Neural progenitor cell (in vitro differentiated cells): ENCODE data around the gene ADGRA1. TPM values are rescaled to one million over a fixed set of nuclear protein-coding genes. Genes with fewer than 3 reads are reported as not detected.
A peak's percentile ranks its signal among the peaks of the same experiment; 100 is the strongest.

Experiments
- DNase-seq: peaks from one replicate; pipeline ENCODE4 v3.0.0-alpha.2; 2016; ENCODE audit warnings: low spot score
- H2AFZ ChIP-seq: fragments of 200-600 bp; sonication (generic); replicated peaks from 2 replicates; pipeline ENCODE4 v1.6.1; 2016; ENCODE audit warnings: antibody characterized with exemption
- H3F3A ChIP-seq: fragments of 200-600 bp; sonication (generic); 2 replicates; pipeline ENCODE4 v1.6.1; 2016; ENCODE audit warnings: antibody characterized with exemption, low read depth
- H3K27ac ChIP-seq: fragments of 200-600 bp; sonication (generic); 2 replicates; pipeline ENCODE4 v1.5.1; 2016; ENCODE audit warnings: mild to moderate bottlenecking
- H3K27me3 ChIP-seq: fragments of 200-600 bp; sonication (generic); 2 replicates; pipeline ENCODE4 v1.6.1; 2016; ENCODE audit warnings: mild to moderate bottlenecking, moderate library complexity
- H3K36me3 ChIP-seq: fragments of 200-600 bp; sonication (generic); 2 replicates; pipeline ENCODE4 v1.5.1; 2016
- H3K4me1 ChIP-seq: fragments of 200-600 bp; sonication (generic); 2 replicates; pipeline ENCODE4 v1.6.1; 2016; ENCODE audit warnings: mixed run types
- H3K4me2 ChIP-seq: fragments of 200-600 bp; sonication (generic); 2 replicates; pipeline ENCODE4 v1.6.1; 2016
- H3K4me3 ChIP-seq: fragments of 200-600 bp; sonication (generic); 2 replicates; pipeline ENCODE4 v1.5.1; 2016
- H3K79me2 ChIP-seq: fragments of 200-600 bp; sonication (generic); 2 replicates; pipeline ENCODE4 v1.6.1; 2016; ENCODE audit warnings: low read depth
- H3K9ac ChIP-seq: fragments of 200-600 bp; sonication (generic); 2 replicates; pipeline ENCODE4 v1.6.1; 2016
- H3K9me3 ChIP-seq: fragments of 200-600 bp; sonication (generic); 2 replicates; pipeline ENCODE4 v1.5.1; 2016; ENCODE audit warnings: low read depth
- H4K20me1 ChIP-seq: fragments of 200-600 bp; sonication (generic); 2 replicates; pipeline ENCODE4 v1.6.1; 2016; ENCODE audit warnings: low read depth
- H3K27ac Mint-ChIP-seq: 3 replicates; pipeline ENCODE4 v1.8.0; 2021; ENCODE audit warnings: mixed read lengths
- H3K27me3 Mint-ChIP-seq: 2 replicates; pipeline ENCODE4 v1.8.0; 2022; ENCODE audit warnings: low read depth, mild to moderate bottlenecking, inconsistent platforms, moderate library complexity, mixed read lengths; ENCODE audit not compliant: insufficient read depth
- H3K36me3 Mint-ChIP-seq: 3 replicates; pipeline ENCODE4 v1.8.0; 2021; ENCODE audit warnings: mixed read lengths
- H3K4me1 Mint-ChIP-seq: 3 replicates; pipeline ENCODE4 v1.8.0; 2021; ENCODE audit warnings: mixed read lengths
- H3K4me3 Mint-ChIP-seq: 3 replicates; pipeline ENCODE4 v1.8.0; 2021; ENCODE audit warnings: mild to moderate bottlenecking, moderate library complexity, mixed read lengths
- H3K9me3 Mint-ChIP-seq: 3 replicates; pipeline ENCODE4 v1.8.0; 2020; ENCODE audit warnings: mixed read lengths
- EZH2 ChIP-seq: fragments of 200-600 bp; sonication (generic); IDR thresholded peaks from 2 replicates; pipeline ENCODE4 v1.6.1; 2017; ENCODE audit warnings: antibody characterized with exemption, mild to moderate bottlenecking, moderate library complexity
- EZH2phosphoT487 ChIP-seq: fragments of 200-600 bp; sonication (generic); IDR thresholded peaks from 2 replicates; pipeline ENCODE4 v1.6.1; 2017; ENCODE audit warnings: antibody characterized with exemption
- total RNA-seq: library from RNA; depleted of rRNA; stranded (reverse); fragments of >200 nt; gene quantifications from 2 replicates; pipeline ENCODE4 v1.2.3, GENCODE V29; 2015; ENCODE audit warnings: low replicate concordance
- TF ChIP-seq, protein P1 (sequence below): fragments of 200-600 bp; sonication (generic); IDR thresholded peaks from 2 replicates; pipeline ENCODE4 v1.5.1; 2017; ENCODE audit warnings: antibody characterized with exemption, mild to moderate bottlenecking

ADGRA1 gene
- total RNA-seq, 1 donor from 2014 or later, result not detected

DNA sequence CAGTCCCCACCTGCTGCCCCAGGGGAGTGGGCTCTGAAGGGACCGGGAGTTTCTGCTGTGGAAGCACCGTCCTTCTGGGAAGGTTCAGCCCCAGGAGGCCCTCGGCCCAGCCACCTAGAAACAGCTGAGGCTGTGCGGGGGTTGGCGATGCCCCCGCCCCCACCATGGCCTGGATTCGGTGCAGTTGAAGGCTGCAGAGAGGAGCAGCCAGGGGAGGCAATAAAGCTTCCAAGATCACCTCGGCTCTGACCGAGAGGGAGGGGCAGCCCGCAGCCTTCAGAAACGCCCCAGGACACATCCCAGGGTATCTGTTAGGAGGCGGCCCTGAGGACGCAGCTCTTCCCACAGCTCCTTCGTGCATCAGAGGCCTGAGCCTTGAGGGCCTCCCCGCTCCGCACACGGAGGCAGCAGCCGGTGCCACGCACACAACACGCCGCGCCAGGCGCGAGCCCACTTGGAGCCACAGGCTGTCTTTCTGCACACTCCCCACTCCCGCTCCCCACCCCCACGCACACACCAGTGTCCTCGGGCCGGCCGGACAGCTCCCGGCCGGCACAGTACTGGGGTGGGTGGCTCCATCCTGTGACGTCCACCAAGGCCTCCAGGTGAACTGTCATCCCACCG is 73.9 kb downstream of the ADGRA1 start:
- Histone ChIP-seq H3K27me3 (peaks cover 16% of the 10 kb centered on the region), H3K4me1 (peaks cover 19% of the 10 kb centered on the region), H3K9ac (no peak overlapping the region)

DNA sequence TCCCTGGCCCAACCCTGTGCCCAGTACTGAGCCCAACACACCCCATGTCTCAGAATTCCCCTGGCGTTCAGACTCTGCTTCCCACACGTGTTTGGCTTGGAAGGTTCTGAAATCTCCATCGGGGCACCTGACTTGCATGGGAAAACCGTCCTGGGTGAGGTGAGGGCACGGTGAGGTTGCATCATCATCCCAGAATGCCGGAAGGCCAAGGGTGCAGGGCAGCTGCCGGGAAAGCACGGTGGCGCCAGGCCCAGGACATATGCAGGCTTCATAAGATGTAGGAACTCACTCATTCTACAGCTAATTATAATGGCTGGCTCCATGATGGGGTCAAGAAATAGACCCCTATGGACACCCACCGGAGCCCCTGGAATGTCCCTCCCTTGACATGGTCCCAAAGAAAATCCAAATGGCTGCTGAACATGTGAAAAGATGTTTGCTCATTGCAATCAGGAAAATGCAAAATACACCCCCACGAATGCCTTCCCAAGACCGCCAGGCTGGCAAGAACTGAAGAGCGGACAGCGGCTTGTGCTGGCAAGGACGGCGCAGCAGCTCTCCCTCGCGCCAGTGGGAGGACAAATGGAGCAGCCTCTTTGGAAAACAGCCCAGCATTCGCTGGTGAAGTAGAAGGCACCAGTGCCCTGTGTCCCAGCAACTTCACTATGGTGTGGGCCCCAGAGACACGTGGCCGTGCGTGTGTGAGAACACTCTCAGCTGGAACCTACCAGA is 74.6 kb downstream of the ADGRA1 start:
- H3K27me3 Mint-ChIP-seq, result peaks cover 8% of the 10 kb centered on the region
- Histone ChIP-seq H3K9me3 (no peaks in the 10 kb centered on the region), H3K79me2 (no peaks in the 10 kb centered on the region), H3K27me3 (peaks cover 16% of the 10 kb centered on the region), H3K4me2 (no peak overlapping the region), H2AFZ (no peak overlapping the region), H3K36me3 (no peaks in the 10 kb centered on the region), H3F3A (peaks cover 14% of the 10 kb centered on the region), H3K4me3 (no peak overlapping the region), H4K20me1 (peaks cover 17% of the 10 kb centered on the region), H3K9ac (no peak overlapping the region), H3K27ac (no peak overlapping the region), H3K4me1 (peaks cover 19% of the 10 kb centered on the region)
- peaks cover 4% of the 10 kb centered on the region for H3K9me3 Mint-ChIP-seq
- DNase-seq, result no peak
- no peak for TF ChIP-seq EZH2phosphoT487
- TF ChIP-seq, protein P1, sequence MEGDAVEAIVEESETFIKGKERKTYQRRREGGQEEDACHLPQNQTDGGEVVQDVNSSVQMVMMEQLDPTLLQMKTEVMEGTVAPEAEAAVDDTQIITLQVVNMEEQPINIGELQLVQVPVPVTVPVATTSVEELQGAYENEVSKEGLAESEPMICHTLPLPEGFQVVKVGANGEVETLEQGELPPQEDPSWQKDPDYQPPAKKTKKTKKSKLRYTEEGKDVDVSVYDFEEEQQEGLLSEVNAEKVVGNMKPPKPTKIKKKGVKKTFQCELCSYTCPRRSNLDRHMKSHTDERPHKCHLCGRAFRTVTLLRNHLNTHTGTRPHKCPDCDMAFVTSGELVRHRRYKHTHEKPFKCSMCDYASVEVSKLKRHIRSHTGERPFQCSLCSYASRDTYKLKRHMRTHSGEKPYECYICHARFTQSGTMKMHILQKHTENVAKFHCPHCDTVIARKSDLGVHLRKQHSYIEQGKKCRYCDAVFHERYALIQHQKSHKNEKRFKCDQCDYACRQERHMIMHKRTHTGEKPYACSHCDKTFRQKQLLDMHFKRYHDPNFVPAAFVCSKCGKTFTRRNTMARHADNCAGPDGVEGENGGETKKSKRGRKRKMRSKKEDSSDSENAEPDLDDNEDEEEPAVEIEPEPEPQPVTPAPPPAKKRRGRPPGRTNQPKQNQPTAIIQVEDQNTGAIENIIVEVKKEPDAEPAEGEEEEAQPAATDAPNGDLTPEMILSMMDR, result no peak
- no peak for TF ChIP-seq EZH2
- no peak overlapping the region for H3K27ac Mint-ChIP-seq
- peaks cover 4% of the 10 kb centered on the region for H3K36me3 Mint-ChIP-seq
- H3K4me1 Mint-ChIP-seq, result no peaks in the 10 kb centered on the region
- peak overlapping the region; percentile 59 for H3K4me3 Mint-ChIP-seq

More for the DNA sequence above, 73.9 kb downstream of the ADGRA1 start:
- Histone ChIP-seq H2AFZ (no peak overlapping the region), H3K9me3 (no peaks in the 10 kb centered on the region), H3K4me2 (peak overlapping the region; percentile 100), H3K36me3 (no peaks in the 10 kb centered on the region), H4K20me1 (peaks cover 17% of the 10 kb centered on the region), H3F3A (peaks cover 17% of the 10 kb centered on the region), H3K79me2 (no peaks in the 10 kb centered on the region), H3K4me3 (peak overlapping the region; percentile 95), H3K27ac (no peak overlapping the region)
- Mint-ChIP-seq H3K4me3 (peak overlapping the region; percentile 80), H3K27ac (no peak overlapping the region), H3K4me1 (no peaks in the 10 kb centered on the region), H3K27me3 (peaks cover 7% of the 10 kb centered on the region), H3K9me3 (peaks cover 4% of the 10 kb centered on the region), H3K36me3 (peaks cover 4% of the 10 kb centered on the region)
- peak; percentile 23 for DNase-seq
- TF ChIP-seq EZH2 (no peak), EZH2phosphoT487 (no peak)
- TF ChIP-seq, protein P1, result no peak

DNA sequence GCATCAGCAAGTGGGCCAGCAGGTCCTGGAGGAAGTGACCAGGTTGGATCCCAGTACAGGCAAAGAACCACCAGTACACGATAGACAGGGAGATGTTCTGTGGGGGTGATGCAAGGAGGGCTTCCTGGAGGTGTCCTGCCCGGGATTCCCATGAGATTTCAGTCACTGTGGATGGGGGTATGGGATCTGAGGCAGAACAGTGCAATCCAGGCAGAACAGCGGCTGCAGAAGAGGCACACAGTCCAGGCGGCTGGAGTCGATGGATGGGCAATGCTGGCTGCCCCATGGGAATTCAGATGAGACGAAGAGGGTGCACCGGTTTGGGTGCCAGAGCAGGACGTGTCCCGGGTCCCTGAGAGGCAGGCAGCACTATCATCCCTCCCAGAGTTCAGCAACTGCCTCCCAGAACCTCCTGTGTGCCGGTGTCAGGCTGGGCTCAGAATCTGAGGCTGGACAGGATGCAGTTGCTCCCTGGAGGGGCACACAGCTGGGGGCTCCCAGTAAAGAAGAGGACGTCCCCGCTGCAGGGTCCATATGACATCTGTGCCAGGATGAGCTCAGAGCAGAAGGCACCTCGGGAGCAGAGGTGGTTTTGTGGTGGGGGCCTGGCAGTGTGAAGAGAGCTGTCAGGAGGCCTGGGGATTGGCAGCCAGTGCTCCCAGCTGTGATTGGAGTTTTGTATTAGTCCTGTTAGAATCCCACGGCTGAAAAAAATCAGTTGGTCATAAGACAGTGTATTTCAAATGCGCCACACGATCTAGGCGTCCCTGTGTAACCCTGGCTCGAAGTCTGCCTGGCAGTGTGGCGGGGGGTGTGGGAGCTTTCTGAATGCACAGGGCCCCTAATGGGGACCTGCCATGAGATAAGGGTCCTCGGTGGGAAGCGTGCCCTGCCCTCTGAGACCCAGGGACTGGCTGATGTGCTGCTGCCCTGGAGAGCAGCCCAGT is 75.5 kb downstream of the ADGRA1 start:
- Mint-ChIP-seq H3K27ac (no peak overlapping the region), H3K36me3 (peaks cover 4% of the 10 kb centered on the region), H3K4me3 (no peak overlapping the region), H3K9me3 (peaks cover 4% of the 10 kb centered on the region), H3K27me3 (peaks cover 10% of the 10 kb centered on the region), H3K4me1 (no peaks in the 10 kb centered on the region)
- Histone ChIP-seq H3K9ac (no peak overlapping the region), H3K4me3 (no peak overlapping the region), H3K27me3 (peaks cover 16% of the 10 kb centered on the region), H3F3A (peaks cover 12% of the 10 kb centered on the region), H3K4me1 (peaks cover 19% of the 10 kb centered on the region), H4K20me1 (peaks cover 17% of the 10 kb centered on the region), H3K79me2 (no peaks in the 10 kb centered on the region), H3K36me3 (no peaks in the 10 kb centered on the region), H2AFZ (no peak overlapping the region), H3K4me2 (no peak overlapping the region), H3K9me3 (no peaks in the 10 kb centered on the region), H3K27ac (no peak overlapping the region)
- no peak for DNase-seq
- TF ChIP-seq EZH2 (no peak), EZH2phosphoT487 (no peak)
- TF ChIP-seq, protein P1, result no peak
